Stimulated activated CD8-positive, alpha-beta memory T cell treated with anti-CD3 and anti-CD28 coated beads, Interleukin-7, amount 100 ng/mL, for 4 hours (primary cell): Measurements from ENCODE around the gene ELP2.

ENCODE experiments used
- DNase-seq, 2 donors: peaks; one replicate each; pipeline ENCODE4 v3.0.0-alpha.2; 2020; ENCODE audit warnings: low read depth in 2 of 2

ELP2 gene

DNA sequence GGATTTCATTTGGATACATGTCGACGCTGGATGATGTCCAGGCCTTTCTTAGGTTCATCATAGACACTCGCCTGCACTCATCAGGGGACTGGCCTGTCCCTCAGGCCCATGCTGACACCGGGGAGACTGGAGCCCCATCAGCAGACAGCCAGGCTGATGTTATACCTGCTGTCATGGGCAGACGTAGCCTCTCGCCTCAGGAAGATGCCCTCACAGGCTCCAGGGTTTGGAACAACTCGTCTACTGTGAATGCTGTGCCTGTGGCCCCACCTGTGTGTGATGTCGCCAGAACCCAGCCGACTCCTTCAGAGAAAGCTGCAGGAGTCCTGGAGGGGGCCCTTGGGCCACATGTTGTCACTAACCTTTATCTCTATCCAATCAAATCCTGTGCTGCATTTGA, 85.9 kb downstream of the ELP2 start:
- no peak for DNase-seq

DNA sequence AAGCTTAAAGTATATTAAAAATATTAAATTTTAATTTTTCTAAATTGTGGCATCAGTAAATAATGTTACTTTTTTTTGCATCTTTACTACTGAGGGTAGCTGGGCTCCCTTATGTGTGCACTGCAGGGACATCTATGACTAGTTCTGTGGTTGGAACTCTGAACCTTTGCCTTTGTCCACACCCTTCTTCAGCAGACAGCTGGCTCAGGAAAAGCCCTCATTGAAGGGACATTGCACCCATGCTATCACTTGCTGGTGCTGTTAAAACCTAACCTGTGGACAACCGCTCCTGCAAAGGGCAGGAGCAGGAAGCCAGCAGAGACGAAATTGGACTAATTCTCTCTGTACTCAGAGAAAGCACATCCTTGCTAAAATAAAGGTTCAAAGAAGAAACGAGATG, 87.6 kb downstream of the ELP2 start:
- no peak for DNase-seq

DNA sequence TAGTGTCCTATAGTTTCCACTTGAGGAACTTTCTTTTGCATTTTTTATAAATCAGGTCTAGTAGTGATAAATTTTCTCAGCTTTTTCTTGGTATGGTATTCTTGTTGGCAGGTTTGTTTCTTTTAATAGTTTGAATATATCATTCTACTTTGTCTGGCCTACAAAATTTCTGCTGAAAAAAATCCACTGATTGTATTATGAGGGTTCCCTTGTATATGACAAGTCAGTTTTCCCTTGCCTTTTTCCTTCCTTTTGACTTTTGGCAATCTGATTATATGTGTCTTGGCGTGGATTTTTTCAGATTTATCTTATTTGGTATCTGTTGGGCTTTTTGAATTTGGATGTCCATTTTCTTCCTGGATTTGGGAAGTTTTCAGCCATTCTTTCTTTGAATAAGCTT, 99.5 kb downstream of the ELP2 start:
- no peak for DNase-seq
